Measurements from ENCODE around the gene TMC6. TPM values are rescaled to one million over a fixed set of nuclear protein-coding genes. Genes with fewer than 3 reads are reported as not detected.

TMC6 gene
- polyA plus RNA-seq, 3 donors, result 14.1 to 58.4 (median 55.2) TPM

GRCh38 chr17:78063489-78063888, 65.1 kb downstream of the TMC6 start:
- H3K27ac ChIP-seq (ENCODE audit: low read depth, low read length), result no peak overlapping the region

DNA sequence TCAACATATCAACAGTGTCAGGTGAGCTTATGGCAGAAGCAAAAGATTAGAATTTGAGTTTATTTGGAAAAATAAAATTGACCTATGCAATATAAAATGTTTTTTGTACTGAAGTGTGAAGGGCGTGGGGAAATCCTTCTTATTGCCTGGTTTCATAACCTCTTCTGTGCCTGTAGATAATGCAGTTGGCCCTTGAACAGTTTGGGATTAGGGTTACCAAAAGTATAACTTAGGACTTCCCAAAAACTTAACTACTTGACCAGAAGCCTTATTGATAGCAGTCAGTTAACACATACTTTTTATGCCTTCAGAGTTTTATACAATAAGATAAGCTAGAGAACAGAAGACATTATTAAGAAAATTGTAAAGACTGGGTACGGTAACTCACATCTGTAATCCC, 66.0 kb downstream of the TMC6 start:
- 77 to 94% (median 85%) methylated on average over 2 of the region's 2 CpGs for WGBS, 3 donors

More for the DNA sequence above, 66.0 kb downstream of the TMC6 start:
- H3K27ac ChIP-seq (ENCODE audit: low read depth, low read length), result no peak overlapping the region

Other genes with a start within 250 kb of the TMC6 start
- gene TNRC6C, start 170.1 kb downstream of the TMC6 start, polyA plus RNA-seq, result 1 to 10 TPM; 2.0 to 7.9 (median 5.5) TPM
- 1 to 10 TPM; 4.6 to 5.9 (median 4.9) TPM for gene TMC8, start 2.0 kb upstream of the TMC6 start, polyA plus RNA-seq
- not detected for gene C17orf99, start 17.6 kb upstream of the TMC6 start, polyA plus RNA-seq
- 100 to 1,000 TPM in 1 of 3 donors, 10 to 100 TPM in 2; 37.5 to 113 (median 90.3) TPM for gene SYNGR2, start 39.8 kb upstream of the TMC6 start, polyA plus RNA-seq
- gene TK1, start 58.3 kb upstream of the TMC6 start, polyA plus RNA-seq, result 1 to 10 TPM; 2.5 to 6.6 (median 2.7) TPM
- 10 to 100 TPM; 17.2 to 33.7 (median 21.7) TPM for gene AFMID, start 58.6 kb upstream of the TMC6 start, polyA plus RNA-seq
- gene BIRC5, start 85.5 kb upstream of the TMC6 start, polyA plus RNA-seq, result 1 to 10 TPM in 1 of 3 donors, under 1 TPM in 2; 0.31 to 1.2 (median 0.40) TPM
- under 1 TPM in 1 of 3 donors, not detected in 2; 0.06 TPM for gene TMEM235, start 102.9 kb upstream of the TMC6 start, polyA plus RNA-seq
- gene SOCS3, start 231.3 kb upstream of the TMC6 start, polyA plus RNA-seq, result 1,000 to 10,000 TPM in 1 of 3 donors, 100 to 1,000 TPM in 1, 10 to 100 TPM in 1; 33.1 to 1,268 (median 796) TPM
- gene PGS1, start 249.9 kb upstream of the TMC6 start, polyA plus RNA-seq, result 10 to 100 TPM; 14.2 to 55.2 (median 28.3) TPM

Data from adipose tissue (tissue), 3 donors.